Subcutaneous adipose tissue (tissue), 4 donors: ENCODE results near the gene SCARB1. TPM values are rescaled to one million over a fixed set of nuclear protein-coding genes. Genes with fewer than 3 reads are reported as not detected.

Source experiments
- CTCF ChIP-seq: fragments of 450-650 bp; IDR thresholded peaks from one replicate; pipeline ENCODE4 v1.5.1; 2016; ENCODE audit warnings: low read depth, mild to moderate bottlenecking, control low read depth, antibody characterized with exemption, moderate library complexity
- total RNA-seq, 4 donors: library from RNA; depleted of rRNA; stranded (reverse); fragments of >200 nt; gene quantifications; one replicate each; pipeline ENCODE4 v1.1.0, GENCODE V29; 2016

SCARB1 gene
- total RNA-seq, 4 donors from 2014 or later = 26.6 to 58.6 (median 38.2) TPM

DNA sequence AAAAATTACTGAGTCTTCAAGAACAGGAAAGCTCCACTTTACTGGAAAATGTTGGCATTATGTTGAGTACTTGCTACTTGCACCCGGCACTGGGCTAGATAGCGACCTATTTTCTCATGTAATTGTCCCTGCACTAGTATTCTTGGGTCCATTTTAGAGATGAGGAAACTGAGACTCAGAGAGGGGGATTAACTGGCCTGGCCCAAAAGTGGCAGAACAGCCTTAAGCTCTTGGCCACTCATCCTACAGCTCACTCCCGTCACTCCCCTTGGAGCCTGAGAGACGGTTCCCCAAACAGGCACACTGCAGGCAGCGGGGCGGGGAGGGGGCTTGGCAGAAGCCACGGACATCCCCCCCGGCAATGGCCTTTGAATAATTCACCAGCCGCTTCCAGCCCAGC lies 113.9 kb downstream of the SCARB1 start:
- no peak for TF ChIP-seq CTCF

- no peak for TF ChIP-seq CTCF
Measured at GRCh38 chr12:124747426-124748161, 116.1 kb downstream of the SCARB1 start.

DNA sequence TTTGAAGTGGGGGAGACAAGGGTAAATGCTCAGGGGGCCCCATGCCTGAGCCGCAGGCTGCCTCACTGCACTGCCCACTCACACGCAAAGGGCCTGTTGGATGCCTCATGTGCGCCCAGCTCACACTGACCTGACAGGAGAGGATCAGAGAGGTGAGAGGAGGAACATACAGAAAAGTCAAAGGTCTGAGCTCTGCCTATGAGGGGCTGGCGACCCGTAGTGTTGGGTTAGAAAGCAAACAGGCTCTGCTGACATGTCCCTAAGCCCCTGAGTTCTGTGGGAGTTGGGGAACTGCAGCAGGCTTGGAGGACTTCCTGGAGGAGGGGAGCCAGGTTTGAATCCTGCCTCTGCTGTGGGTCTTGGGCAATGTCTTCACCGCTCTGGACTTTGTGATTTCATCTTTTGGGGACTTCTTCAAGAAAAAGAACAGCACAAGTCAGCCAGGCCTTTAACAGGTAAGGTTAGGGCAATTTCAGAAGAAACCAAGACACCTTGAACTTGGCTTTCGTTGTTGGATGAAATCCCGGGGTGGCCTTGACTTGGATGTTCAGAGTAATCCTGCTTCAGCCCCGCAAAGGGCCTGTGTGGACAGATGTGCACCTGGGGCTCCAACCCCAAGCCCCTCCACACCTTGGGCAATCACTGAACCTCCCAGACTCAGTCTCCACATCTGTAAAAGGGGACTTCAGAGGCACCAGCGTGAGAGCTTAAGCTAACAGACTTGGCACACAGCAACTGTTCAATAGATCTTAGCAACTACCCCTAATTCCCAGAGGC lies 116.8 kb downstream of the SCARB1 start:
- no peak for TF ChIP-seq CTCF

DNA sequence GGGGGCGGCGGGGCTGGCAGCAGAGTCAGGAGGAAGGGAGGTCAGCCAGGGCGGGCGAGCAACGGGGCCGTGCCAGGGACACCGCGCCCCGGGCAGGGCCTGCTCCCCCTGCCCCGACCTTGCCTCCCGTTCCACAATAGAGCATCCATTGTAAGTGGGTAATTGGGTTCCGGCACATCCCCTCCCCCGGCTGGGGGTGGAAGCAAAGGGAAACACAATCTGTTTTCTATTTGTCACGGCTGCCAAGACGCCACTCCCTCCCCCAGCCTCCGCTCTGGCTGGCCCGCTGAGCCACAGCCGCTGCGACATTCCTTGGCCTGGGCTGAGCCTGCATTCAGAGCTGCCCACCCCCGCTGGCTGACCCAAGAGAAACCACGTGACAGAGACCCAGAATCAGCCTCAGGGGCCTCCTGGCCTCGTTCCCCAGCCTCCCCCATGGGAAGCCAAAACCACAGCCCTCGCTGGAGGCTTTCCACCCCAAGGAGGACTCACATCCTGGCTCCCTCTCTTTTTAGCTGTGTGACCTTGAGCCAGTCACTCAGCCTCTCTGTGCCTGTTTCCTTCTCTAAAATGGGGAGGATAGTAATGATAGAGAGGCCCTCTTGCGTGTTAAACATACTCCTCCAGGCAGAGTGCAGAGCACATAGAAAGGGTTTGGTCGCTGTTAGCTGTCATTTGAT lies 117.6 kb downstream of the SCARB1 start:
- TF ChIP-seq CTCF = no peak

GRCh38 chr12:124745465-124745890 lies 118.2 kb downstream of the SCARB1 start:
- TF ChIP-seq CTCF = no peak

DNA sequence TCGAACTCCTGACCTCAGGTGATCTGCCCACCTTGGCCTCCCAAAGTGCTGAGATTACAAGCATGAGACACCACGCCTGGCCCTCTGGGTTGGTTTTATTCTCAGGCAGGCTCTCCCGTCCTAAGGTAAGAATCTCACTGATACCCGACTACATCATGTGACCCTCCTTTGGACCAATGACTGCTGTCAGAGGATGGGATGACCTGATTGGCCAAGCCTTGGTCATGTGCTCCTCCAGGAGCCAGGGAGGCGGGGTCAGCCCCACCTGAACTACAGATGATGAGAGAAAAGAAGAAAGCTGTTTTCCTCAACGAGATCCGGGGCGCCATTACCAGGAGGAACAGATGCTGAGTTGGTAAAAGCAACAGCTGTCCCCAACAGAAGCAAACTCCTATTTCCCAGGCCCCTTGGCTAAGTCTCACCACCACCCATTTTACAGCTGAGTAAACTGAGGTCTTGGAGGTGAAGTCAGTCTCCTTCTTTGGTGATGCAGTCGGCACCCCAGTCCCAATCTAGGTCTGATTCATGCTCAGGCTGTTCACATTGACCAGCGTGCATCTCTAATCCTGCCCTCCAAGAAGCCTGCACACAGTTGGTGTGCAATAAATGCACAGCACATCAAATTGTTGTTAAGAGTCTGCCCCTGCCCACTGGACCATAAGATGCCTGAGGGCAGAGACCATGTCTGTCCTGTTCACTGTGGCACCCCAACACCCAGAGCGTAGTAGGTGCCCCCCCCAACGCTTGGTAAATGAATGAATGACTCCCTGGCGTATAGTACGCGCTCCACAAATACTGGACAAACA lies 118.8 kb downstream of the SCARB1 start:
- TF ChIP-seq CTCF = no peak
